Fibroblast of pulmonary artery (primary cell): Measurements from ENCODE around the gene NR1H3.

ENCODE experiments used
- DNase-seq: peaks from one replicate; pipeline ENCODE4 v3.0.0-alpha.2; 2010; ENCODE audit warnings: low read depth
- H3K4me3 ChIP-seq: replicated peaks from 2 replicates; pipeline ENCODE4 v1.5.1; 2011; ENCODE audit warnings: low read depth, mild to moderate bottlenecking, control low read depth, low read length, moderate library complexity
- TF ChIP-seq, protein P1 (sequence below): IDR thresholded peaks from 2 replicates; pipeline ENCODE4 v1.5.1; 2011; ENCODE audit warnings: mild to moderate bottlenecking, control low read depth, low read length, inconsistent platforms; ENCODE audit errors: missing control alignments

NR1H3 gene

DNA sequence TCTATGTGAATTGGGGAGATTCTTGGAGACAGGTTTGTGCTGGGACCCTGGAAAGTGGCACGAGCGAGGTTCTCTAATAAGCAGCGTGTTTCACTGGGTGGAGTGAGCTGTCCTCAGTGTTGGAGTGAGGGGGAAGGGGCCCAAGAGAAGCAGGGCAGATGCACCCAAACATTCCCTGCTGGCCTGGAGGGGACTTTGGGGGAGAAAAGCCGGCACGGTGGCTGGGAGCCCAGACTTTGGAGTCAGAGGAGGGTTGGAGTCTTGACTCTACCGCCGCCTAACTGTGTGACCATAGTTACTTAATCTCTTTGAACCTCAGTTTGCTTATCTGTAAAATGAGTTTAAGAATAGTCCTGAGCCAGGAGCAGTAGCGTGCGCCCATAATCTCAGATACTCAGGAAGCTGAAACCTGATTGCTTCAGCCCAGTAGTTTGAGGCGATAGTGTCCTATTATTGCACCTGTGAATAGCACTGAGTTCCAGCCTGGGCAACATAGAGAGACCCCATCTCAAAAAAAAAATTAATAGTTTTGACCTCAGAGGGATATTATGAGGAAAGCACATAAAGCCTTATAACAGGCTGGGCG is 614 bp downstream of the NR1H3 start:
- DNase-seq, result no peak
- TF ChIP-seq, protein P1, sequence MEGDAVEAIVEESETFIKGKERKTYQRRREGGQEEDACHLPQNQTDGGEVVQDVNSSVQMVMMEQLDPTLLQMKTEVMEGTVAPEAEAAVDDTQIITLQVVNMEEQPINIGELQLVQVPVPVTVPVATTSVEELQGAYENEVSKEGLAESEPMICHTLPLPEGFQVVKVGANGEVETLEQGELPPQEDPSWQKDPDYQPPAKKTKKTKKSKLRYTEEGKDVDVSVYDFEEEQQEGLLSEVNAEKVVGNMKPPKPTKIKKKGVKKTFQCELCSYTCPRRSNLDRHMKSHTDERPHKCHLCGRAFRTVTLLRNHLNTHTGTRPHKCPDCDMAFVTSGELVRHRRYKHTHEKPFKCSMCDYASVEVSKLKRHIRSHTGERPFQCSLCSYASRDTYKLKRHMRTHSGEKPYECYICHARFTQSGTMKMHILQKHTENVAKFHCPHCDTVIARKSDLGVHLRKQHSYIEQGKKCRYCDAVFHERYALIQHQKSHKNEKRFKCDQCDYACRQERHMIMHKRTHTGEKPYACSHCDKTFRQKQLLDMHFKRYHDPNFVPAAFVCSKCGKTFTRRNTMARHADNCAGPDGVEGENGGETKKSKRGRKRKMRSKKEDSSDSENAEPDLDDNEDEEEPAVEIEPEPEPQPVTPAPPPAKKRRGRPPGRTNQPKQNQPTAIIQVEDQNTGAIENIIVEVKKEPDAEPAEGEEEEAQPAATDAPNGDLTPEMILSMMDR, result no peak
- H3K4me3 ChIP-seq, result peak overlapping the region; percentile 57

DNA sequence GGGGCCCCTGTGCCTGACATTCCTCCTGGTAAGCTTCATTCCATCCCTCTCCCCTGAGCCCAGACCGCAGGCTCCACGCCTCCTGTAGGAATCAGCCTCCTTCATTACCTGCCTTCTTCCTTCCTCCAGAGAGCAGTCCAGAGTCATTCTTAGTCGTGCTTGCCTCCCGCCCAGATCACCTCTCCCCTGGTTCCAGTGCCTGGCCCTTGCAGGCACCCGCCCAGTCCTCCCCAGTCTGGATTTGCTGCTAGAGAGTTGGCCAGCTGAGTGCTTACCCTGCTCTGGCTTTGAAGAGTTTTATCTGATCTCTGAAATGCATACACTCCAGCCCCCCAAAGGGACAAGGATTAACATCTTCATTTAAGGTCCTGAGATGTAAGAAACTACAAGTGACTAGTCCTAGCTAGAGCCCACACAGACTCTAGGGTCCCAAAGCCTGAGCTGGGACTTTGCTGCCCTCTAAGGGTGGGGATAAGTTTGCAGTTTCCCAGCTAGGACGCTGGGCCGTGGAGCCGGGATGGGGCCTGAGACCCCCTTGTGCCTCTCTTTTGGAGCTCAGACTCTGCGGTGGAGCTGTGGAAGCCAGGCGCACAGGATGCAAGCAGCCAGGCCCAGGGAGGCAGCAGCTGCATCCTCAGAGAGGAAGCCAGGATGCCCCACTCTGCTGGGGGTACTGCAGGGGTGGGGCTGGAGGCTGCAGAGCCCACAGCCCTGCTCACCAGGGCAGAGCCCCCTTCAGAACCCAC is 1.6 kb downstream of the NR1H3 start:
- H3K4me3 ChIP-seq, result no peak overlapping the region
- DNase-seq, result peak; percentile 59
- TF ChIP-seq, protein P1, result peak; percentile 84

DNA sequence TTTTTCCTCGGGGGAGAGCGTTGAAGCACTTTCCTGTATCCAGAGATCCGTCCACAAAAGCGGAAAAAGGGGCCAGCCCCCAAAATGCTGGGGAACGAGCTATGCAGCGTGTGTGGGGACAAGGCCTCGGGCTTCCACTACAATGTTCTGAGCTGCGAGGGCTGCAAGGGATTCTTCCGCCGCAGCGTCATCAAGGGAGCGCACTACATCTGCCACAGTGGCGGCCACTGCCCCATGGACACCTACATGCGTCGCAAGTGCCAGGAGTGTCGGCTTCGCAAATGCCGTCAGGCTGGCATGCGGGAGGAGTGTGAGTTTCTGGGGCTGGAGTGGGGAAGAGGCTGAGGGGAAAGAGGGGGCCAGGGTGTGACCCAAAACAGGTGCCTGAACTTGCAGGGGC is 2.6 kb downstream of the NR1H3 start:
- H3K4me3 ChIP-seq, result no peak overlapping the region
- TF ChIP-seq, protein P1, result no peak

DNA sequence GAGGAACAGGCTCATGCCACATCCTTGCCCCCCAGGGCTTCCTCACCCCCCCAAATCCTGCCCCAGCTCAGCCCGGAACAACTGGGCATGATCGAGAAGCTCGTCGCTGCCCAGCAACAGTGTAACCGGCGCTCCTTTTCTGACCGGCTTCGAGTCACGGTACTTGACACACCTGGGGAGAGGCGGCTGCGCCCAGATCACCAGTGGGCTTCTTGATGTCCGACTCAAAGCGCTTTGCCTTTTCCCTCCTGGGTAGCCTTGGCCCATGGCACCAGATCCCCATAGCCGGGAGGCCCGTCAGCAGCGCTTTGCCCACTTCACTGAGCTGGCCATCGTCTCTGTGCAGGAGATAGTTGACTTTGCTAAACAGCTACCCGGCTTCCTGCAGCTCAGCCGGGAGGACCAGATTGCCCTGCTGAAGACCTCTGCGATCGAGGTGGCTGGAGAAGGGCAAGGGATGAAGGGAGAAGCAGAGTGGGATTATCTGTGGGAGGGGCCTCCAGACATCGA is 3.5 kb downstream of the NR1H3 start:
- no peak overlapping the region for H3K4me3 ChIP-seq
- no peak for DNase-seq
- TF ChIP-seq, protein P1, result no peak

More for the DNA sequence above, 2.6 kb downstream of the NR1H3 start:
- no peak for DNase-seq

DNA sequence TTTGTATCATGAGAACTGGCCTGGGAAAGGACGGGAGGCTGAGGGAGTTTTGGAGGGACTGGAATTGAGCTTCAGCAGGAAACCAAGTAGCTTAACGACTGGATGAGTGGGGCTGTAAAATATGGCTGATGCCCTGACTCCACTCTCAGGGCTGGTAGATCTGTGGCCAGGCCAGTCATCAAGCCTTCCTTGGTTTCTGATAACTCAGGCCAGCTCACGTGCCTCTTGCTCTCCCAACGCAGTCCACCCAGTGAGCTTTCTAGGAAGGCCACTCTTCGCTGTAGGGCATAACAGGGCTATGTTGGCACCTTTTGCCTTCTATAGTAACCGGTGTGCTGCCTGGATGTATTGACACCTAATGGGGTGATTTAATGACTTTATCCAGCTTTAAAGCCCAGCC is 6.3 kb downstream of the NR1H3 start:
- no peak overlapping the region for H3K4me3 ChIP-seq
- TF ChIP-seq, protein P1, result no peak
- no peak for DNase-seq

DNA sequence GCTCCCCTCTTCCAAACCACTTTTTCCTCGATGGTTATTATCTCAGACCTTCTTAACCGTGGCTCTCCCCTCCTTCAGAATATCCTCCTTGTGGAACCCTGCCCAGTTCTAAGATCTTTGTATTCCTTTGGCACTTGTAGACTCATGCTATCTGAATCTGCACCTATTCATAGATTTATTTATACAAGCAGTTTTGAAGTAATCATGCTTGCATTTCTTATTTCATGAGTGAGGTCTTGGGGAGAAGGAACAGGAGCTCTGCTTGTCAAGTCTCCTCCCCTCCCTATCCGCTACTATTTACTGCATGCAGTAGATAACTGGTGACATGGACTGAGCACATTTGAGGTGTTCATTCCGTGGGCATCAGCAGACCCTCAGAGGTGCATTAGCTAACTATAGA is 6.7 kb downstream of the NR1H3 start:
- no peak overlapping the region for H3K4me3 ChIP-seq
- peak; percentile 9 for DNase-seq
- TF ChIP-seq, protein P1, result no peak
